WTC11 (cell line): Measurements from ENCODE around the gene SCUBE1. TPM values are rescaled to one million over a fixed set of nuclear protein-coding genes. Genes with fewer than 3 reads are reported as not detected.

ENCODE experiments used
- ATAC-seq: fragments of 200-7000 bp; cut with Tn5 transposase; 2 replicates; pipeline ENCODE4 v1.10.0; 2021; ENCODE audit warnings: mild to moderate bottlenecking, moderate library complexity
- CTCF ChIA-PET: fragments of 300-600 bp; sonication (Branson Sonifier 250); formaldehyde crosslinking; loops from one replicate; lab custom pipeline; 2021; ENCODE audit warnings: antibody characterized with exemption; lab: Charles Lee
- POLR2A ChIA-PET: fragments of 350-600 bp; sonication (Branson Sonifier 250); formaldehyde crosslinking; loops from one replicate; lab custom pipeline; 2021; ENCODE audit warnings: antibody characterized with exemption; lab: Charles Lee
- DNase-seq: peaks from one replicate; pipeline ENCODE4 v3.0.0; 2021; ENCODE audit warnings: low spot score
- H3K27ac Mint-ChIP-seq: 2 replicates; pipeline ENCODE4 v1.8.0; 2021; ENCODE audit warnings: mixed read lengths
- H3K27me3 Mint-ChIP-seq: 2 replicates; pipeline ENCODE4 v1.8.0; 2021; ENCODE audit warnings: low read depth, mild to moderate bottlenecking, moderate library complexity, mixed read lengths
- H3K36me3 Mint-ChIP-seq: 2 replicates; pipeline ENCODE4 v1.8.0; 2021; ENCODE audit warnings: mixed read lengths
- H3K4me1 Mint-ChIP-seq: 2 replicates; pipeline ENCODE4 v1.8.0; 2022; ENCODE audit warnings: mixed read lengths
- H3K4me3 Mint-ChIP-seq: 2 replicates; pipeline ENCODE4 v1.8.0; 2021; ENCODE audit warnings: mild to moderate bottlenecking, moderate library complexity, mixed read lengths
- H3K9me3 Mint-ChIP-seq: 2 replicates; pipeline ENCODE4 v1.8.0; 2021; ENCODE audit warnings: mixed read lengths
- CREB1 ChIP-seq: sonication (generic); formaldehyde crosslinking; IDR thresholded peaks from 2 replicates; pipeline ENCODE4 v1.8.0; 2023; ENCODE audit warnings: mild to moderate bottlenecking, missing genetic modification reagents
- ELF4 ChIP-seq: sonication (generic); formaldehyde crosslinking; IDR thresholded peaks from 2 replicates; pipeline ENCODE4 v1.8.1; 2022; ENCODE audit warnings: low read depth, mild to moderate bottlenecking, moderate library complexity, missing genetic modification reagents
- ETV6 ChIP-seq: sonication (generic); formaldehyde crosslinking; IDR thresholded peaks from 2 replicates; pipeline ENCODE4 v1.8.1; 2022; ENCODE audit warnings: mild to moderate bottlenecking, missing genetic modification reagents
- GRHL2 ChIP-seq: fragments of 250-450 bp; sonication (Bioruptor Pico); IDR thresholded peaks from 2 replicates; pipeline ENCODE4 v1.8.0; 2022; ENCODE audit warnings: mild to moderate bottlenecking, moderate library complexity; ENCODE audit not compliant: insufficient replicate concordance, severe bottlenecking
- GTF2I ChIP-seq: fragments of 250-450 bp; sonication (Bioruptor Pico); conservative IDR thresholded peaks from 2 replicates; pipeline ENCODE4 v1.4.0; 2021; ENCODE audit warnings: mild to moderate bottlenecking
- JUN ChIP-seq: sonication (generic); formaldehyde crosslinking; IDR thresholded peaks from 2 replicates; pipeline ENCODE4 v1.8.0; 2023; ENCODE audit warnings: mild to moderate bottlenecking, missing genetic modification reagents
- KAT7 ChIP-seq: sonication (generic); formaldehyde crosslinking; IDR thresholded peaks from 2 replicates; pipeline ENCODE4 v1.8.1; 2023; ENCODE audit warnings: missing genetic modification reagents, mild to moderate bottlenecking, borderline replicate concordance
- NR3C1 ChIP-seq: sonication (generic); formaldehyde crosslinking; conservative IDR thresholded peaks from 2 replicates; pipeline ENCODE4 v1.8.1; 2023; ENCODE audit warnings: low read depth, mild to moderate bottlenecking, missing genetic modification reagents
- PRRX2 ChIP-seq: fragments of 250-450 bp; sonication (Bioruptor Pico); IDR thresholded peaks from 2 replicates; pipeline ENCODE4 v1.8.0; 2021; ENCODE audit warnings: mild to moderate bottlenecking
- SP1 ChIP-seq: sonication (generic); formaldehyde crosslinking; conservative IDR thresholded peaks from 2 replicates; pipeline ENCODE4 v1.8.1; 2022; ENCODE audit warnings: missing genetic modification reagents
- ZNF121 ChIP-seq: sonication (generic); formaldehyde crosslinking; IDR thresholded peaks from 2 replicates; pipeline ENCODE4 v1.8.0; 2023; ENCODE audit warnings: missing genetic modification reagents
- ZNF138 ChIP-seq: sonication (generic); formaldehyde crosslinking; conservative IDR thresholded peaks from 2 replicates; pipeline ENCODE4 v1.8.1; 2022; ENCODE audit warnings: mild to moderate bottlenecking, moderate library complexity, missing genetic modification reagents
- total RNA-seq: library from RNA; stranded (reverse); gene quantifications from 3 replicates; pipeline ENCODE4 v1.2.3, GENCODE V29; 2021
- TF ChIP-seq, protein P1 (sequence below): sonication (generic); formaldehyde crosslinking; IDR thresholded peaks from 2 replicates; pipeline ENCODE4 v1.8.1; 2023; ENCODE audit warnings: mild to moderate bottlenecking, missing genetic modification reagents
- TF ChIP-seq, protein P2 (sequence below): fragments of 250-450 bp; sonication (Bioruptor Pico); IDR thresholded peaks from 2 replicates; pipeline ENCODE4 v1.8.0; 2021; ENCODE audit warnings: mild to moderate bottlenecking
- TF ChIP-seq, protein P3 (sequence below): sonication (generic); formaldehyde crosslinking; conservative IDR thresholded peaks from 2 replicates; pipeline ENCODE4 v1.8.1; 2022; ENCODE audit warnings: mild to moderate bottlenecking, missing genetic modification reagents
- TF ChIP-seq, protein P4 (sequence below): sonication (generic); formaldehyde crosslinking; IDR thresholded peaks from 2 replicates; pipeline ENCODE4 v1.8.0; 2022; ENCODE audit warnings: missing genetic modification reagents
- TF ChIP-seq, protein P5 (sequence below): sonication (generic); formaldehyde crosslinking; IDR thresholded peaks from 2 replicates; pipeline ENCODE4 v1.8.1; 2023; ENCODE audit warnings: mild to moderate bottlenecking, missing genetic modification reagents, moderate library complexity

Gene SCUBE1
- total RNA-seq, 1 experiment from 2014 or later = 6.9 TPM

DNA sequence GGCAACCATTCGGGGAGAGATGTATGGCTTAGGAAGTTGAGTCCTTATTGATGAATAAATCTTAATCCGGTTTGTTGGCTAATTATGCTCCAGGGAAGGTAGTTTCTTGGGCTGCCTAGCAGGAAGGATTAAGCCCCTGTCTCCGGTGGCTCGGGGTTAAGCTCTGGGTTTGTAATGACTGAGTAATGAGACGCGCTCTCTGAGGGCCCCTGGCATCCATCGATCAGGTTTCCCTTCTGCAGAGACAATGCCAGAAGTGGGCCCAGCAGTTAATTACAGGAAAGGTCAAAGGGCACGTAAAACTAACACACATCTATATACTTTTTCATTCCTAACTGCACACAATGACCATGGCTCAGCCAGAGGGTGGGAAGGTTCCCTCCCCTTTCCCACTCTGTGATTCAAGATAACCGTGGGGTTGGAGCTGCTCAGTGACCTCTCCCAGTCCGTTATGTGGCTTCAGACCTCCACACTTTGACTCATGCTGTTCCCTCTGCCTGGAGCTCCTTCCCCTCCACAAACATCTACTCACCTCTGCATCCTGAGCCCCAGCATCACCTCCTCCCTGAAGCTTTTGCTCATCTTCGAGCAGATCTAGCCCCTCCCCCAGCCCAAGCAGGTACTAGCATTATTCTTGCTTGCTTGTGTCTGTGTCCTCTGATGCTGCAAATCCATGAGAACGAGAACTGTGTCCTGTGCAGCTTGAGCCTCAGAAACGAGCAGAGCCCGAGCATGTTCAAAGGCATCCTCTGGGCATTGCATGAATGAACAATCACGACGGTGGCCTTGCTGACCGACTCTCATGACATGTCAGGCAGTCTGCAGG lies 16.6 kb downstream of the SCUBE1 start (continued):
- TF ChIP-seq, protein P1, sequence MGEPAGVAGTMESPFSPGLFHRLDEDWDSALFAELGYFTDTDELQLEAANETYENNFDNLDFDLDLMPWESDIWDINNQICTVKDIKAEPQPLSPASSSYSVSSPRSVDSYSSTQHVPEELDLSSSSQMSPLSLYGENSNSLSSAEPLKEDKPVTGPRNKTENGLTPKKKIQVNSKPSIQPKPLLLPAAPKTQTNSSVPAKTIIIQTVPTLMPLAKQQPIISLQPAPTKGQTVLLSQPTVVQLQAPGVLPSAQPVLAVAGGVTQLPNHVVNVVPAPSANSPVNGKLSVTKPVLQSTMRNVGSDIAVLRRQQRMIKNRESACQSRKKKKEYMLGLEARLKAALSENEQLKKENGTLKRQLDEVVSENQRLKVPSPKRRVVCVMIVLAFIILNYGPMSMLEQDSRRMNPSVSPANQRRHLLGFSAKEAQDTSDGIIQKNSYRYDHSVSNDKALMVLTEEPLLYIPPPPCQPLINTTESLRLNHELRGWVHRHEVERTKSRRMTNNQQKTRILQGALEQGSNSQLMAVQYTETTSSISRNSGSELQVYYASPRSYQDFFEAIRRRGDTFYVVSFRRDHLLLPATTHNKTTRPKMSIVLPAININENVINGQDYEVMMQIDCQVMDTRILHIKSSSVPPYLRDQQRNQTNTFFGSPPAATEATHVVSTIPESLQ = no peak

DNA sequence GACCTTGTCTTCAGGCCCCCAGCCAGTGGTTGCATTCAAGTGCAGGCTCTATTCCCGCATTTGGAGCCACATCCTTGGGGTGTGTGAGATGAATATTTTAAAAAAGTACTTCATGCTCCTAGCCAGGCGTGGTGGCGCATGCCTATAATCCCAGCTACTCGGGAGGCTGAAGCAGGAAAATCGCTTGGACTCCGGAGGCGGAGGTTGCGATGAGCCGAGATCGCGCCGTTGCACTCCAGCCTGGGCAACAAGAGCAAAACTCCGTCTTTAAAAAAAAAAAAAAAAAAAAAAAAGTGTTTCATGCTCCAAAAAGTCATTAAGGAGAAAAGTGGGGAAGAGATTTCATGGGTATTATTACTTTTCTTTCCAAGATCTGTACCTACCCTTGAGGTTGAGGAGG lies 18.0 kb downstream of the SCUBE1 start:
- POLR2A ChIA-PET = no interaction called here

More for the DNA sequence above, 18.0 kb downstream of the SCUBE1 start:
- H3K9me3 Mint-ChIP-seq = no peaks in the 10 kb centered on the region
- DNase-seq = no peak
- CTCF ChIA-PET = interaction anchor here (0.6 to 3.6 kb wide), 3 partner anchors 21 to 99 kb away, joined by 3 to 16 read pairs (median 6); no protein-coding TSS in a partner anchor
- H3K27me3 Mint-ChIP-seq = no peaks in the 10 kb centered on the region
- no peak for ATAC-seq
- peaks cover 27% of the 10 kb centered on the region for H3K4me1 Mint-ChIP-seq
- no peak overlapping the region for H3K27ac Mint-ChIP-seq
- TF ChIP-seq GTF2I = no peak
- no peak for TF ChIP-seq PRRX2 (CRISPR knock-in tag)
- TF ChIP-seq ZNF138 (CRISPR knock-in tag) = no peak
- no peak for TF ChIP-seq GRHL2
- TF ChIP-seq, protein P2, sequence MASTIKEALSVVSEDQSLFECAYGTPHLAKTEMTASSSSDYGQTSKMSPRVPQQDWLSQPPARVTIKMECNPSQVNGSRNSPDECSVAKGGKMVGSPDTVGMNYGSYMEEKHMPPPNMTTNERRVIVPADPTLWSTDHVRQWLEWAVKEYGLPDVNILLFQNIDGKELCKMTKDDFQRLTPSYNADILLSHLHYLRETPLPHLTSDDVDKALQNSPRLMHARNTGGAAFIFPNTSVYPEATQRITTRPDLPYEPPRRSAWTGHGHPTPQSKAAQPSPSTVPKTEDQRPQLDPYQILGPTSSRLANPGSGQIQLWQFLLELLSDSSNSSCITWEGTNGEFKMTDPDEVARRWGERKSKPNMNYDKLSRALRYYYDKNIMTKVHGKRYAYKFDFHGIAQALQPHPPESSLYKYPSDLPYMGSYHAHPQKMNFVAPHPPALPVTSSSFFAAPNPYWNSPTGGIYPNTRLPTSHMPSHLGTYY (CRISPR knock-in tag) = no peak
- TF ChIP-seq SP1 (CRISPR knock-in tag) = no peak
- TF ChIP-seq ETV6 = no peak
- TF ChIP-seq JUN (CRISPR knock-in tag) = no peak
- TF ChIP-seq, protein P3, sequence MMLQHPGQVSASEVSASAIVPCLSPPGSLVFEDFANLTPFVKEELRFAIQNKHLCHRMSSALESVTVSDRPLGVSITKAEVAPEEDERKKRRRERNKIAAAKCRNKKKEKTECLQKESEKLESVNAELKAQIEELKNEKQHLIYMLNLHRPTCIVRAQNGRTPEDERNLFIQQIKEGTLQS (CRISPR knock-in tag) = no peak
- no peak for TF ChIP-seq NR3C1
- no peak for TF ChIP-seq ZNF121 (CRISPR knock-in tag)
- TF ChIP-seq, protein P4, sequence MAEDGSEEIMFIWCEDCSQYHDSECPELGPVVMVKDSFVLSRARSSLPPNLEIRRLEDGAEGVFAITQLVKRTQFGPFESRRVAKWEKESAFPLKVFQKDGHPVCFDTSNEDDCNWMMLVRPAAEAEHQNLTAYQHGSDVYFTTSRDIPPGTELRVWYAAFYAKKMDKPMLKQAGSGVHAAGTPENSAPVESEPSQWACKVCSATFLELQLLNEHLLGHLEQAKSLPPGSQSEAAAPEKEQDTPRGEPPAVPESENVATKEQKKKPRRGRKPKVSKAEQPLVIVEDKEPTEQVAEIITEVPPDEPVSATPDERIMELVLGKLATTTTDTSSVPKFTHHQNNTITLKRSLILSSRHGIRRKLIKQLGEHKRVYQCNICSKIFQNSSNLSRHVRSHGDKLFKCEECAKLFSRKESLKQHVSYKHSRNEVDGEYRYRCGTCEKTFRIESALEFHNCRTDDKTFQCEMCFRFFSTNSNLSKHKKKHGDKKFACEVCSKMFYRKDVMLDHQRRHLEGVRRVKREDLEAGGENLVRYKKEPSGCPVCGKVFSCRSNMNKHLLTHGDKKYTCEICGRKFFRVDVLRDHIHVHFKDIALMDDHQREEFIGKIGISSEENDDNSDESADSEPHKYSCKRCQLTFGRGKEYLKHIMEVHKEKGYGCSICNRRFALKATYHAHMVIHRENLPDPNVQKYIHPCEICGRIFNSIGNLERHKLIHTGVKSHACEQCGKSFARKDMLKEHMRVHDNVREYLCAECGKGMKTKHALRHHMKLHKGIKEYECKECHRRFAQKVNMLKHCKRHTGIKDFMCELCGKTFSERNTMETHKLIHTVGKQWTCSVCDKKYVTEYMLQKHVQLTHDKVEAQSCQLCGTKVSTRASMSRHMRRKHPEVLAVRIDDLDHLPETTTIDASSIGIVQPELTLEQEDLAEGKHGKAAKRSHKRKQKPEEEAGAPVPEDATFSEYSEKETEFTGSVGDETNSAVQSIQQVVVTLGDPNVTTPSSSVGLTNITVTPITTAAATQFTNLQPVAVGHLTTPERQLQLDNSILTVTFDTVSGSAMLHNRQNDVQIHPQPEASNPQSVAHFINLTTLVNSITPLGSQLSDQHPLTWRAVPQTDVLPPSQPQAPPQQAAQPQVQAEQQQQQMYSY (CRISPR knock-in tag) = no peak
- no peak for TF ChIP-seq CREB1 (CRISPR knock-in tag)
- TF ChIP-seq, protein P5, sequence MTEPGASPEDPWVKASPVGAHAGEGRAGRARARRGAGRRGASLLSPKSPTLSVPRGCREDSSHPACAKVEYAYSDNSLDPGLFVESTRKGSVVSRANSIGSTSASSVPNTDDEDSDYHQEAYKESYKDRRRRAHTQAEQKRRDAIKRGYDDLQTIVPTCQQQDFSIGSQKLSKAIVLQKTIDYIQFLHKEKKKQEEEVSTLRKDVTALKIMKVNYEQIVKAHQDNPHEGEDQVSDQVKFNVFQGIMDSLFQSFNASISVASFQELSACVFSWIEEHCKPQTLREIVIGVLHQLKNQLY (CRISPR knock-in tag) = no peak
- TF ChIP-seq ELF4 (CRISPR knock-in tag) = no peak
- no peak for TF ChIP-seq KAT7 (CRISPR knock-in tag)
- TF ChIP-seq, all 79 proteins: peak for 0
- Mint-ChIP-seq H3K36me3 (no peaks in the 10 kb centered on the region), H3K4me3 (no peak overlapping the region)
